Heart right ventricle (tissue), 16 donors: ENCODE measurements around the gene VPS8. TPM values are rescaled to one million over a fixed set of nuclear protein-coding genes. Genes with fewer than 3 reads are reported as not detected.

Source experiments
- ATAC-seq, 8 donors: fragments of 200-7000 bp; cut with Tn5 transposase; one replicate each; pipeline ENCODE4 v1.9.1; 2020; ENCODE audit warnings: mild to moderate bottlenecking in 8 of 8, moderate library complexity in 8 of 8, moderate number of reproducible peaks in 1 of 8
- DNase-seq, 2 donors: peaks; one replicate each; pipeline ENCODE4 v3.0.0-alpha.2; 2020
- H3K27ac ChIP-seq, 10 donors: fragments of 200-600 bp; sonication (generic) in 2 of 10; one replicate each; pipeline versions ENCODE4 v1.5.0 to v1.8.0; 2020 to 2022; ENCODE audit warnings: mild to moderate bottlenecking in 3 of 10
- H3K27me3 ChIP-seq, 7 donors: fragments of 200-600 bp; one replicate each; pipeline ENCODE4 v1.8.0; 2021 to 2022; ENCODE audit warnings: mild to moderate bottlenecking in 2 of 7
- H3K36me3 ChIP-seq, 9 donors: fragments of 200-600 bp; sonication (generic) in 1 of 9; one replicate each; pipeline versions ENCODE4 v1.5.0 to v1.8.0; 2020 to 2022; ENCODE audit warnings: mild to moderate bottlenecking in 2 of 9
- H3K4me1 ChIP-seq, 9 donors: fragments of 200-600 bp; sonication (generic) in 1 of 9; one replicate each; pipeline versions ENCODE4 v1.5.0 to v1.8.0; 2020 to 2022; ENCODE audit warnings: mild to moderate bottlenecking in 4 of 9
- H3K4me3 ChIP-seq, 10 donors: fragments of 200-600 bp; sonication (generic) in 2 of 10; one replicate each; pipeline versions ENCODE4 v1.5.0 to v1.8.0; 2020 to 2022; ENCODE audit warnings: mild to moderate bottlenecking in 7 of 10, moderate library complexity in 2 of 10
- H3K9me3 ChIP-seq, 11 donors: fragments of 200-600 bp in 10 of 11; sonication (generic) in 2 of 11; one replicate each; pipeline versions ENCODE4 v1.5.0 to v1.8.0; 2013 to 2022; ENCODE audit warnings: mild to moderate bottlenecking in 2 of 11, control low read depth in 1 of 11, moderate library complexity in 1 of 11
- WGBS, 2 donors: extraction: QIAGEN DNeasy Blood & Tissue Kit; methylation state at CpG; one replicate each; pipeline ENCODE4 v1.1.7; 2013; ENCODE audit warnings: inconsistent platforms in 1 of 2; 5-methylcytosine and 5-hydroxymethylcytosine counted together
- intact Hi-C, 10 donors: fragments of 100-400 bp; cut with DNase I; formaldehyde crosslinking; loops; one replicate each; pipeline versions ENCODE4 v1.11.1 to v1.14.2; 2022
- polyA plus RNA-seq, 2 donors: library from polyadenylated mRNA; stranded (reverse); fragments of 200-250 nt; gene quantifications; one replicate each; pipeline ENCODE4 v1.2.3, GENCODE V29; 2013
- total RNA-seq, 10 donors: library from RNA; stranded (reverse); fragmentation: NEBNext Ultra II Directional in 3 of 10; extraction: Animal tissue kit (Norgen Biotek cat#: 25700) in 3 of 10; gene quantifications; one replicate each; pipeline versions ENCODE4 v1.2.1 to v1.2.4, GENCODE V29; 2021 to 2023
- TF ChIP-seq, protein P1 (sequence below), 9 donors: fragments of 200-600 bp; sonication (generic) in 2 of 9; IDR thresholded peaks; one replicate each; pipeline versions ENCODE4 v1.5.0 to v1.8.0; 2021 to 2022; ENCODE audit warnings: antibody characterized with exemption in 9 of 9, mild to moderate bottlenecking in 5 of 9, moderate library complexity in 1 of 9
- donor health status: Arrhythmogenic right ventricular cardiomyopathy.
- donor health status: ischemic (EF 13 %, LVEDD 7.1; RV severe dilation, severe dysfunction).
- donor health status: healthy with polysubstance abuse.
- donor health status: DM: no; HTN: yes; CAD: no.
- donor health status: DM: no; HTN: no; CAD: no.
- donor health status: ischemic (EF 25% LVEDD 6.9; RV normal size, moderate dysfunction).
- donor health status: ischemic (EF 25% LVEDD 5.7; RV mildly dilated, moderate dysfunction).
- donor health status: healthy.
- donor health status: DM: yes; HTN: yes; CAD: no.
- donor health status: Ischemic cardiomyopathy.
- donor health status: ischemic (EF 35%, LVEDD 5.7; RV mildly dilated, moderate dysfunction).
- donor health status: nonischemic (EF 11% LVEDD 7.7; RV severe dilation, severe dysfunction).
- donor health status: DM: yes; HTN: yes; CAD: no.
- donor health status: PGD.
- donor health status: ischemic (EF 29% LVEDD 5.4; RV normal size, mild dysfunction).
- donor health status: nonischemic (EF 23%, LVEDD 6.1; RV moderate dilation, normal function).

VPS8 gene
- total and polyA plus RNA-seq, 12 donors, result 11.1 to 123 (median 80.6) TPM

DNA sequence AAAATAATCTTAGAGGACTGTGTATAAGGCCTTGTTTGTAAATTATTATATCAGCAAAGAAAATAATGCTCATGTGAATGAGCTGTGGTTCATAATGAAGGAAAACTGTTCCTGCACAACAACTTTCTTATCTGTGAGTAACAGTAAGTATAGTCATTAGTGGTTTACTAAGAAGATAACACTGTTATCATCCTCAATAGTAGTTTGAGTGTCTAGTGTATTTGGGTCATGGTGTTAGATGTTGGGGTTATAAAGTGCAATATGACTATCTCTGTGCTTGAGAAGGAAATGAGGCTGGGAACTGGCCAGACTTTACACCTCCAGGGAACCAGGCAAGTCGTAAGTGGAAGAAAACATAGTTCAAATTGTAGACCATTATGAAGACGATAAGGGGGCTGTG is 15.6 kb downstream of the VPS8 start:
- H3K27me3 ChIP-seq, result no peaks in the 10 kb centered on the region
- H3K27ac ChIP-seq, result peak overlapping the region in 1 of 10 donors; percentile 45
- ATAC-seq (peak in 3 of 8 donors; percentile 6 to 53 (median 47)), DNase-seq (no peak)
- peaks cover 0 to 39% (median 28%) of the 10 kb centered on the region in 9 donors for H3K4me1 ChIP-seq
- TF ChIP-seq, protein P1, sequence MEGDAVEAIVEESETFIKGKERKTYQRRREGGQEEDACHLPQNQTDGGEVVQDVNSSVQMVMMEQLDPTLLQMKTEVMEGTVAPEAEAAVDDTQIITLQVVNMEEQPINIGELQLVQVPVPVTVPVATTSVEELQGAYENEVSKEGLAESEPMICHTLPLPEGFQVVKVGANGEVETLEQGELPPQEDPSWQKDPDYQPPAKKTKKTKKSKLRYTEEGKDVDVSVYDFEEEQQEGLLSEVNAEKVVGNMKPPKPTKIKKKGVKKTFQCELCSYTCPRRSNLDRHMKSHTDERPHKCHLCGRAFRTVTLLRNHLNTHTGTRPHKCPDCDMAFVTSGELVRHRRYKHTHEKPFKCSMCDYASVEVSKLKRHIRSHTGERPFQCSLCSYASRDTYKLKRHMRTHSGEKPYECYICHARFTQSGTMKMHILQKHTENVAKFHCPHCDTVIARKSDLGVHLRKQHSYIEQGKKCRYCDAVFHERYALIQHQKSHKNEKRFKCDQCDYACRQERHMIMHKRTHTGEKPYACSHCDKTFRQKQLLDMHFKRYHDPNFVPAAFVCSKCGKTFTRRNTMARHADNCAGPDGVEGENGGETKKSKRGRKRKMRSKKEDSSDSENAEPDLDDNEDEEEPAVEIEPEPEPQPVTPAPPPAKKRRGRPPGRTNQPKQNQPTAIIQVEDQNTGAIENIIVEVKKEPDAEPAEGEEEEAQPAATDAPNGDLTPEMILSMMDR (IDR thresholded peaks at IDR 0.05), result no peak
- no peak overlapping the region for H3K4me3 ChIP-seq
- H3K36me3 ChIP-seq, result peaks cover 0 to 76% (median 8%) of the 10 kb centered on the region in 9 donors
- intact Hi-C loops, result no loop called here
- WGBS, 2 donors, result 25 to 34% methylated on average over 2 of the region's 2 CpGs
- H3K9me3 ChIP-seq, result no peaks in the 10 kb centered on the region

DNA sequence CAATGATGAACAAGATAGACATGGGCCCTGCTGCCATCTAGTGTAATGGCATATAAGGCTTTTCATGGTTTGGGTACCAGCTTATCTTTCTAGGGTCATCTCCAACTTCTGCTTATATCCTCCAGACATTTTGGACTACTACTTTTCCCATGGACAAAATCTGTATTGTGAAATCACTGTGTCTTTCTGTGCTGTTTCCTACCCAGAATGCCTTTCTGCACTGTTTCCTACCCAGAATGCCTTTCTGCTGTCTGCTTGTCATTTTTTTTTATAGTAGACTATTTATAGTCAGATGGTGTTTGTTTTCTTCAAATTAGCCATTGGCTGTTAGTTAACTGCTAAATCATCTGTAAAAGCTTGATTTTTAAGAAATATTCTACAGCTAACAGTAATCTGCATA is 20.1 kb downstream of the VPS8 start:
- intact Hi-C loops, result no loop called here
- peaks cover 0 to 96% (median 13%) of the 10 kb centered on the region in 9 donors for H3K36me3 ChIP-seq
- no peak for ATAC-seq
- no peak overlapping the region for H3K4me3 ChIP-seq
- H3K27ac ChIP-seq, result no peak overlapping the region
- no peaks in the 10 kb centered on the region for H3K9me3 ChIP-seq
- TF ChIP-seq, protein P1 (IDR thresholded peaks at IDR 0.05), result no peak
- peaks cover 0 to 30% (median 10%) of the 10 kb centered on the region in 9 donors for H3K4me1 ChIP-seq
- DNase-seq, result no peak
- H3K27me3 ChIP-seq, result no peaks in the 10 kb centered on the region

DNA sequence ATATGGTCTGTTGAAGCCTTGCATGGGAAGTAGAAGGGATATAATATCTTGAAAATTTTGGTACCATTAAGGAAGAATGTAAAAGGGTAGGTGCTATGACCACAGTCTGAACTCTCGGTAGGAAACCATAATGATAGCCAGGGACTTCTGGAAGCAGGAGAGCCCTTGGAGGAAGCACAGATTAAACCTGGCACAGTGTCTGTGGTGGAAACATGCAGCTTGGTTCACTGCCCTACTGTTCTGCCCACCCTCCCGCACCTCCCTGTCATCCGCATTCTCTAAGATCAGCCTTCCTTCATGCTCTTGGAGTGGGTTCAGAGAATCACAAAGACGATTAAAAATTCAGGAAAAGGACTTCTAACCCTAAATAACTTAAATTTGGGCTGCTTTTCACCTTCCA is 20.9 kb downstream of the VPS8 start:
- Histone ChIP-seq H3K9me3 (no peaks in the 10 kb centered on the region), H3K4me1 (peaks cover 0 to 23% (median 2%) of the 10 kb centered on the region in 9 donors), H3K27ac (peak overlapping the region in 1 of 10 donors; percentile 14), H3K36me3 (peaks cover 0 to 98% (median 13%) of the 10 kb centered on the region in 9 donors), H3K27me3 (no peaks in the 10 kb centered on the region), H3K4me3 (no peak overlapping the region)
- ATAC-seq (peak in 5 of 8 donors; percentile 68 to 84 (median 74)), DNase-seq (no peak)
- TF ChIP-seq, protein P1 (IDR thresholded peaks at IDR 0.05), result no peak
- intact Hi-C loops, result no loop called here
- 58 to 72% methylated on average over 4 of the region's 4 CpGs for WGBS, 2 donors

DNA sequence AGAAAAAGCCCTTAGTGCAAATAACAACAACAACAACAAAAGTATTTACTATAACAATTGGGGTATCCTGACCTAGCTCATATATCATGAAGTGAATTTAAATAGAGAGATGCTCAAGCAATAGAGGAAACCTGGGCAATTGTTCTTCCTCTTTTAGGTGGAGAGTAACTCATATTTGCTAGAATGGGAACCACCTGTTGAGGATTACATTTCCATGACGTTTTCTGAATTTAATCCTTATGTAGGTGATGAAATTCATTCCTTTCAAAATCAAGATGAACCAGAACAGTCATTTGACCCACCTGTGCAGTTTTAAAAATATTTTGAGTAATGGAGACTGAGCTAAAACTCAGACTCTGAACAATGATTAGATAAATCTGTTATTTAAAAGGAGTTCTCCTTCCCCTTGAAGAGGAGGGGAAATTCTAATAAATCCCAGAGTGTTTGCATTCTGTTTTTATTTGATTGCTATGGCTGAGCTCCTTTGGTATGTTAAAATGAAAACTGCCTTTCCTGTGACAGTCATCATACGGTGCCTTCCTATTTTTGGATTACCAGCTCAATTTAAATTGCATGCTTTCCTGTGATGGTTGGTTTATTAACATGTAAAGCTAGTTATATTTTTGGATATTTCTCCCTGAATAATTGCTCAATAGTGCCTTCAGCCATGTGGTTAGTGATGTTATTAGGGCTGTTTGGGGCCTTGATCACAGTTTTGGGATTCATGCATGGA is 24.3 kb downstream of the VPS8 start:
- Histone ChIP-seq H3K27ac (no peak overlapping the region), H3K4me3 (no peak overlapping the region), H3K9me3 (no peaks in the 10 kb centered on the region), H3K36me3 (peaks cover 0 to 95% (median 23%) of the 10 kb centered on the region in 9 donors), H3K4me1 (peaks cover 0 to 20% (median 0%) of the 10 kb centered on the region in 9 donors), H3K27me3 (no peaks in the 10 kb centered on the region)
- DNase-seq, result no peak
- 41 to 66% methylated on average over 2 of the region's 2 CpGs for WGBS, 2 donors
- intact Hi-C loops, result no loop called here
- no peak for ATAC-seq
- TF ChIP-seq, protein P1 (IDR thresholded peaks at IDR 0.05), result no peak
